ENCODE results near the gene F7. TPM values are rescaled to one million over a fixed set of nuclear protein-coding genes. Genes with fewer than 3 reads are reported as not detected.

The F7 gene
- total RNA-seq, 6 experiments from 2014 or later, result 42.9 to 147 (median 84.2) TPM

GRCh38 chr13:113122550-113123225 lies 17.1 kb downstream of the F7 start, which contains the start of gene F10:
F10 (plus strand) TSS chr13:113122799; CDS start chr13:113122856, 57 bp downstream.
- intact Hi-C loops (cut with DNase I), result no loop called here
- peak; percentile 92 to 96 (median 93) for ATAC-seq
- 18% methylated on average over 13 of the region's 23 CpGs for WGBS (ENCODE audit: insufficient coverage, low coverage, low lambda C conversion rate, missing lambda C conversion rate)

GRCh38 chr13:113123226-113124201 lies 17.9 kb downstream of the F7 start:
- peak in 1 of 3 donors; percentile 52 for DNase-seq
- Histone ChIP-seq H3K36me3 (no peaks in the 10 kb centered on the region), H3K27ac (peak overlapping the region; percentile 73 to 90 (median 83)), H3K4me1 (peaks cover 0 to 15% (median 4%) of the 10 kb centered on the region in 4 donors), H3K9me3 (no peaks in the 10 kb centered on the region), H3K4me3 (peak overlapping the region; percentile 42 to 70 (median 58)), H3K27me3 (no peaks in the 10 kb centered on the region)
- intact Hi-C loops (cut with DNase I), result no loop called here
- no peak for TF ChIP-seq POLR2A (IDR thresholded peaks at IDR 0.05)
- TF ChIP-seq CTCF (IDR thresholded peaks at IDR 0.05), result peak in 3 of 4 donors; percentile 31 to 45 (median 35)
- WGBS (ENCODE audit: insufficient coverage, low coverage, low lambda C conversion rate, missing lambda C conversion rate), result 57% methylated on average over 14 of the region's 29 CpGs
- peak; percentile 24 to 55 (median 36) for ATAC-seq

More at GRCh38 chr13:113122550-113123225, 17.1 kb downstream of the F7 start, which contains the start of gene F10:
- DNase-seq, result peak; percentile 90 to 96 (median 94)
- H3K27ac ChIP-seq, result peak within 1 kb of the TSS; percentile 73 to 90 (median 83)
- no peaks in the 10 kb centered on the region for H3K9me3 ChIP-seq
- H3K36me3 ChIP-seq, result no peaks in the 10 kb centered on the region
- TF ChIP-seq POLR2A (IDR thresholded peaks at IDR 0.05) (peak; percentile 88), CTCF (IDR thresholded peaks at IDR 0.05) (peak; percentile 9 to 49 (median 32))
- H3K27me3 ChIP-seq, result no peaks in the 10 kb centered on the region
- peak within 1 kb of the TSS; percentile 42 to 70 (median 58) for H3K4me3 ChIP-seq
- peaks cover 0 to 15% (median 4%) of the 10 kb centered on the region in 4 donors for H3K4me1 ChIP-seq

GRCh38 chr13:113124211-113124970 lies 18.8 kb downstream of the F7 start:
- H3K9me3 ChIP-seq, result no peaks in the 10 kb centered on the region
- 85% methylated on average over 4 of the region's 19 CpGs for WGBS (ENCODE audit: insufficient coverage, low coverage, low lambda C conversion rate, missing lambda C conversion rate)
- peaks cover 0 to 15% (median 4%) of the 10 kb centered on the region in 4 donors for H3K4me1 ChIP-seq
- intact Hi-C loops (cut with DNase I), result no loop called here
- no peak for TF ChIP-seq CTCF (IDR thresholded peaks at IDR 0.05)
- TF ChIP-seq POLR2A (IDR thresholded peaks at IDR 0.05), result no peak
- no peak overlapping the region for H3K4me3 ChIP-seq
- H3K27me3 ChIP-seq, result no peaks in the 10 kb centered on the region
- DNase-seq (peak in 1 of 3 donors; percentile 44), ATAC-seq (no peak)
- peak overlapping the region in 1 of 3 donors; percentile 90 for H3K27ac ChIP-seq
- H3K36me3 ChIP-seq, result no peaks in the 10 kb centered on the region
